ENCODE measurements around the gene SLC29A3.
A peak's percentile ranks its signal among the peaks of the same experiment; 100 is the strongest.

The SLC29A3 gene

GRCh38 chr10:71300555-71301370 is 18.3 kb upstream of the SLC29A3 start:
- DNase-seq (ENCODE audit: low read depth): no peak

GRCh38 chr10:71301371-71301916 is 17.6 kb upstream of the SLC29A3 start:
- no peak for DNase-seq (ENCODE audit: low read depth)

- DNase-seq (ENCODE audit: low read depth): no peak
Observed at GRCh38 chr10:71302451-71302850, 16.6 kb upstream of the SLC29A3 start.

- DNase-seq (ENCODE audit: low read depth): no peak
Observed at GRCh38 chr10:71302874-71303568, 16.0 kb upstream of the SLC29A3 start.

- no peak for DNase-seq (ENCODE audit: low read depth)
Observed at GRCh38 chr10:71303569-71303907, 15.5 kb upstream of the SLC29A3 start.

GRCh38 chr10:71304914-71305313 is 14.1 kb upstream of the SLC29A3 start:
- DNase-seq (ENCODE audit: low read depth): no peak

- DNase-seq (ENCODE audit: low read depth): no peak
Observed at GRCh38 chr10:71306979-71307378, 12.1 kb upstream of the SLC29A3 start.

GRCh38 chr10:71307469-71308085 is 11.5 kb upstream of the SLC29A3 start:
- DNase-seq (ENCODE audit: low read depth): no peak

GRCh38 chr10:71308244-71308643 is 10.8 kb upstream of the SLC29A3 start:
- DNase-seq (ENCODE audit: low read depth): no peak

GRCh38 chr10:71308985-71309384 is 10.1 kb upstream of the SLC29A3 start:
- DNase-seq (ENCODE audit: low read depth): no peak

GRCh38 chr10:71309919-71310318 is 9.1 kb upstream of the SLC29A3 start:
- no peak for DNase-seq (ENCODE audit: low read depth)

- DNase-seq (ENCODE audit: low read depth): no peak
Observed at GRCh38 chr10:71312220-71312619, 6.8 kb upstream of the SLC29A3 start.

GRCh38 chr10:71312811-71313789 is 6.0 kb upstream of the SLC29A3 start:
- DNase-seq (ENCODE audit: low read depth): no peak

- peak; percentile 36 for DNase-seq (ENCODE audit: low read depth)
Observed at GRCh38 chr10:71314028-71314693, 4.9 kb upstream of the SLC29A3 start.

- no peak for DNase-seq (ENCODE audit: low read depth)
Observed at GRCh38 chr10:71314694-71315225, 4.3 kb upstream of the SLC29A3 start.

- no peak for DNase-seq (ENCODE audit: low read depth)
Observed at GRCh38 chr10:71316056-71316785, 2.8 kb upstream of the SLC29A3 start.

GRCh38 chr10:71316786-71317160 is 2.3 kb upstream of the SLC29A3 start:
- DNase-seq (ENCODE audit: low read depth): no peak

- no peak for DNase-seq (ENCODE audit: low read depth)
Observed at GRCh38 chr10:71317739-71318138, 1.3 kb upstream of the SLC29A3 start.

GRCh38 chr10:71319800-71320392 is 837 bp downstream of the SLC29A3 start:
- DNase-seq (ENCODE audit: low read depth): no peak

- DNase-seq (ENCODE audit: low read depth): no peak
Observed at GRCh38 chr10:71320592-71320991, 1.5 kb downstream of the SLC29A3 start.
